RWPE1 (cell line): ENCODE measurements around the gene RABEP2.

Experiments
- CTCF ChIA-PET: fragments of 350-600 bp; sonication (Branson Sonifier 250); formaldehyde crosslinking; extraction: SDS; loops from one replicate; lab custom pipeline; 2021; lab: Yijun Ruan, JAX
- POLR2A ChIA-PET: fragments of 400-600 bp; formaldehyde crosslinking; extraction: SDS; loops from one replicate; lab custom pipeline; 2020; ENCODE audit warnings: antibody characterized with exemption; ENCODE audit not compliant: low non-redundant PET; lab: Yijun Ruan, JAX
- DNase-seq: peaks from one replicate; pipeline ENCODE4 v3.0.0; 2012; ENCODE audit warnings: low spot score
- H3K27ac ChIP-seq: fragments of 450-650 bp; 2 replicates; pipeline ENCODE4 v1.5.1; 2017
- CTCF ChIP-seq: fragments of 450-650 bp; conservative IDR thresholded peaks from 2 replicates; pipeline ENCODE4 v1.5.1; 2017; ENCODE audit warnings: low read depth, mild to moderate bottlenecking

RABEP2 gene

GRCh38 chr16:28880955-28881354 is 44.1 kb downstream of the RABEP2 start:
- no peak for TF ChIP-seq CTCF
- CTCF ChIA-PET, result interaction anchor here (1.7 kb wide), 1 partner anchor 64 kb away, joined by 6 read pairs; no protein-coding TSS in a partner anchor
- POLR2A ChIA-PET, result no interaction called here
- H3K27ac ChIP-seq, result peak overlapping the region; percentile 86
- DNase-seq, result no peak

- ChIA-PET POLR2A (no interaction called here), CTCF (interaction anchor here (1.7 kb wide), 1 partner anchor 64 kb away, joined by 6 read pairs; no protein-coding TSS in a partner anchor)
- peak overlapping the region; percentile 86 for H3K27ac ChIP-seq
- DNase-seq, result no peak
- no peak for TF ChIP-seq CTCF
These were observed 44.5 kb downstream of the RABEP2 start for GRCh38 chr16:28880589-28880915.

- peak overlapping the region; percentile 86 for H3K27ac ChIP-seq
- POLR2A ChIA-PET, result no interaction called here
- peak; percentile 96 for DNase-seq
- CTCF ChIA-PET, result interaction anchor here (1.7 kb wide), 1 partner anchor 65 kb away, joined by 6 read pairs; no protein-coding TSS in a partner anchor
- TF ChIP-seq CTCF, result no peak
These were observed 45.0 kb downstream of the RABEP2 start for GRCh38 chr16:28879841-28880588.

- TF ChIP-seq CTCF, result no peak
- ChIA-PET POLR2A (no interaction called here), CTCF (interaction anchor here (0.6 to 1.7 kb wide), 2 partner anchors 30 to 65 kb away, joined by 3 to 6 read pairs; no protein-coding TSS in a partner anchor)
- peak overlapping the region; percentile 86 for H3K27ac ChIP-seq
- DNase-seq, result no peak
These were observed 45.7 kb downstream of the RABEP2 start for GRCh38 chr16:28879261-28879840.

DNA sequence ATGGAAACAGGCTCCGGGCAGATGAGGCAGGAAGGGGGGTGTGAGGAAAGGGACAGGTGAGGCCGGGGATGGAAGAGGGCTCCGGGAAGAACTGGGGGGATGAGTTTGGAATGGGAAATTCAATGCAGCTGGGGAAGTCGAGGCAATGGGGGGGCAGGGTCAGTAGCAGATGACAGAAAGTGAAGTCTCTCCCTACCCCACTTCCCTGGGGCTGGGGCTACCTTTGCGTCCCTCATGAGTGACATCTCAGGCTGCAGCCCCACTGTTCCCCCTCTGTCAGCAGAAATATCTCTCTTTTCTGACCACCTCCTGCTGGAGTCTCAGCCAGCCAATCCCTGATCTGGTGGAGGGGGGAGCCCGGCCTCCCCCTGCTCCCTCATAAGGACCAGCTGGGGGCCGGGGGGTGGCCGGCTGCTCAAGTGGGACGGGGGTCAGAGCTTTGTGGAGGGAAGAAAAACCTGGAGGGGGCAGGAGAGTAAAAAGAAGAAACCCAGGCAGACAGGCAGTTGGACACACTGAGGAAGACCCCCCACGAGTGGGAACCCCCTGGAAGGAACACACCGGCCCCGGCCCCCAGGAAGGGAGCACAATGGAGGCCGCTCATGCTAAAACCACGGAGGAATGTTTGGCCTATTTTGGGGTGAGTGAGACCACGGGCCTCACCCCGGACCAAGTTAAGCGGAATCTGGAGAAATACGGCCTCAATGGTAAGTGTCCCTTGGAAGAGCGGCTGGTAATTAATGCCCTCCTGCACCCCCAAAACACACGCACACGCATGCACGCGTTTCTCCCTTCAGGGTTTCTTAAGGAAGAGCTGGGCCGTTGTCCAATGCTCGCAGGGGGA is 46.7 kb downstream of the RABEP2 start, which contains the start of gene ATP2A1:
TSS of gene ATP2A1 (plus strand) at position 406 of the 844 bp plus-strand sequence. CDS start at position 590, 184 bp downstream.
- no peak for TF ChIP-seq CTCF
- no peak for DNase-seq
- H3K27ac ChIP-seq, result peak within 1 kb of the TSS; percentile 86
- CTCF ChIA-PET, result interaction anchor here (0.6 to 1.0 kb wide), 3 partner anchors 29 to 1750 kb away, joined by 3 read pairs; no protein-coding TSS in a partner anchor
- POLR2A ChIA-PET, result no interaction called here

- ChIA-PET CTCF (interaction anchor here (0.7 kb wide), 1 partner anchor 33 kb away, joined by 4 read pairs; no protein-coding TSS in a partner anchor), POLR2A (no interaction called here)
These were observed 47.4 kb downstream of the RABEP2 start for GRCh38 chr16:28877655-28878000.

More at GRCh38 chr16:28877655-28878000, 47.4 kb downstream of the RABEP2 start:
- no peak for DNase-seq
- no peak for TF ChIP-seq CTCF
- H3K27ac ChIP-seq, result no peak overlapping the region
